ENCODE measurements around the gene NPEPL1.

Gene NPEPL1

DNA sequence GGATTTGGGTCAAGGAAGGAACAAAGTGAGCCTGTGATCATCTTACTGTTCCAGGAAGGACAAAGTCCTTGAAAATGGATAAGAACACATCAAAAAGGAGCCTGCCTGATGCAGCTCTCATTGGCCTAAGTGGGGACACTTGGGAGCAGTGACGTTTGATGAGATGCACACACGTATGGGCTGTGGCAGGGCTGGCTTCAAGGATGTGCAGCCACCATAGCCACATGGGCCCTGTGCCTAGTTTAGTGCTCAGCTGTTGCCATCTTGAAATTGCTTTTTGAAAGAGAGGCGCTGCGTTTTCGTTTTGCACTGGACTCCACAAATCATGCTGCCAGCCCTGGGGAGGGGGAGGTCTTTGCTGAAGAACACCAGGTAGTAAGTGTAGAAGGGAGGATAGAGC, 6.6 kb upstream of the NPEPL1 start:
- no peak for DNase-seq

DNA sequence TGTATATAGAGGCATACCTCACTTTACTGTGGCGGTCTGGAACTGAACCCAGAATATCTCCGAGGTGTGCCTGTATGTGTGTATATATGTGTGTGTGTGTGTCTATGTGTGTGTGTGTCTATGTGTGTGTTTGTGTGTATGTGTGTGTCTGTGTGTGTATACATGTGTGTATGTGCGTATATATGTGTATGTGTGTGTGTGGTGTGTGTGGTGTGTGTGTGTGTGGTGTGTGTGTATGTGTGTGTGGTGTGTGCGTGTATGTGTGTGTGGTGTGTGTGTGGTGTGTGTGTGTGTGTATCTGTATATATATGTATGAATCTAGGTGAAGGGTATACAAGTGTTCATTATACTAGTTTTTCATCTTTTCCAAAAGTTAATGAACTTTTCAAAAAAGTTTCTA, 4.2 kb upstream of the NPEPL1 start:
- no peak for DNase-seq

- no peak for DNase-seq
These were observed 3.8 kb upstream of the NPEPL1 start for GRCh38 chr20:58688840-58689239.

GRCh38 chr20:58690396-58691135, 2.0 kb upstream of the NPEPL1 start:
- no peak for DNase-seq

DNA sequence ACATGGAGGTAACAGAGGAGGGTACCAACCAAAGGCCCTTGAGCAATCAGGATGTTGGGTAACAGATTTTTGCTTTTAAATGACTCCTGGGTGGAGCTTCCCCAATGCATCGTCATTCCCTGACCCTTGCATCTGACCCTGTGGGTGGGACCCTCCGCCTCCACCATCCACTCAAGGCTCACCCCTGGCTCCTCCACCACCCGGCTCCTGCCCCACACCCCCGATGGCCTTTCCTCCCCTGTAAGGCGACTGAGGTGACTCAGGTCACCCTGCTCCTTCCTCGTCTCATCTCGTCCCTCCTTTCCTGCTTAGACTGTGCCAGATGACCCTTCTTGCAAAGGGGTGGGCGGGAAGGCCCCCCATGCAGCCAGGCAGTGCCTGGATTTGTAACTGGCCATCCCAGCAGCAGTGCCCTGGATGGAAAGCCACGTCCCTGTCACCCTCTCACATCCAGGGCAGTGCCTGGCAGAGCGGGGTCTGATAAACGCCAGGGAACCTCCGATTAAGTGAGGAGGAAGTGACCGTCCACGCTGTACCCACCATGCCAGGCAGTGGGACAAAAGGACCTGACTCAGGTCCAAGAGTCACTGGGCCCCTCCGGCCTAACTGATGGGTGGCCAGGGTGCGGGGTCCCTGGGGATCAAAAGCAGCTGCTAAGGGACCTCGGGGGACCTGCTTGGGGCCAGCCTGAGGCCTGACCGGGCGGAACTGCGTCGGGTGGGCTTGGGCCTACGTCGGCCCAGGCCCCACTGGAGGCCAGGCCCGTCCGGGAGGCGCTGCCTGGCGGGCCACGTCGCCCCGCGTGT, 624 bp upstream of the NPEPL1 start:
- DNase-seq: peak in 4 of 14 donors; percentile 7 to 46 (median 36)

DNA sequence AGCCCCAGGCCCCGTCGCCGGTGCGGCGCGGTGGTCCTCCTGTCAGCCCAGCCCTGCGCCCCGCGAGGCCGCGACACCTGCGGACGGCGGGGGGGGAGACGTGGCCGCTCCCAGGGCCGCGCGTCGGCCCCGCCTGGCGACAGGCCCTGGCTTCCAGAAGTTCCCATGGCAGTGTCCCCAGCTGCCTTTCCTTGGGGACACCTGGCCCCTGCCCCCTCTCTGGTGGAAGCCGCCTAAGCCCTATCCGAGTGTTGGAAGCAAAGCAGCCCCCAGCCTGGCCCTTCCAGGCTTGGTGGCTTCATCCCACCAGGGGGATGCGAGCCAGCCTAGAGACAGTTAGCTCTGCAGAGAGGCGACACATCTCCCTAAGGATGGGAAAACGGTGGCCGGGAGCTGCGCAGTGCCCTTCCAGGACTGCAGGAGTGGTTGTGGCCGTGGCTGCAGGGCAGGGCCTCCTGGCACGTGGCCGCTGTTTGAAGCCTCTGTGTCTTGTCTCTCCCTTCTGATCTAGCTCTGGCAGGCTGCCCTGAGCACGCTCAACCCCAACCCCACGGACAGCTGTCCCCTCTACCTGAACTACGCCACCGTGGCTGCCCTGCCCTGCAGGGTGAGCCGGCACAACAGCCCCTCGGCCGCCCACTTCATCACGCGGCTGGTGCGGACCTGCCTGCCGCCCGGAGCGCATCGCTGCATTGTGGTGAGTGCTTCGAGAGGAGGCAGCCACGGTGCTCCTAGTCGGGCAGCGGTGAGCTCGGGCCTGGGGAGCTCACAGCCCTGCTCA, 816 bp downstream of the NPEPL1 start:
- peak in 2 of 14 donors; percentile 29 to 30 for DNase-seq

- no peak for DNase-seq
These were observed 1.9 kb downstream of the NPEPL1 start for GRCh38 chr20:58694241-58695083.

- DNase-seq: no peak
These were observed 2.6 kb downstream of the NPEPL1 start for GRCh38 chr20:58695084-58695722.

DNA sequence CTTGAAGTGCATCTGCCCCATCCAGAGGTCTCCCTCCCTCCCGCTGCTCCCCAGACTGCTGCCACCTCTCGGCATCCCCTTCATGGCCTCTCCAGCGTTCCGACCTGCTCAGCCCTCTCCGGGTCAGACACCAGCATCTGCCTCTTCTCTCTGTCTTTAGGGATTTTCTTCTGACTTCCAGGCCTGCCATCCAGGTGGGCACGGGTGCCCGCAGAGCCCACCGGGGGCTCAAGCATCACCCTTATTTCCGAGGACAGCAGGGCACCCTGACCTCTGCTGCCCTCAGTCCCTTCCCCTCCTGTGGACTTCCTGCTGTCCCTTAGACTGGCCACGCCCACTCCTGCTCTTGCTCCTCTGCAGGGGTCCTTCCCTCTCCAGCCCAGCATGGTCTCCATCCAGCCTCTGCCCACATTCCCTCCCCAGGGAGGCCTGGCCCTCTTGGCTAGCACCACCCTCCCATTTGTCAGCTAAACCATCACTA, 3.3 kb downstream of the NPEPL1 start:
- no peak for DNase-seq

DNA sequence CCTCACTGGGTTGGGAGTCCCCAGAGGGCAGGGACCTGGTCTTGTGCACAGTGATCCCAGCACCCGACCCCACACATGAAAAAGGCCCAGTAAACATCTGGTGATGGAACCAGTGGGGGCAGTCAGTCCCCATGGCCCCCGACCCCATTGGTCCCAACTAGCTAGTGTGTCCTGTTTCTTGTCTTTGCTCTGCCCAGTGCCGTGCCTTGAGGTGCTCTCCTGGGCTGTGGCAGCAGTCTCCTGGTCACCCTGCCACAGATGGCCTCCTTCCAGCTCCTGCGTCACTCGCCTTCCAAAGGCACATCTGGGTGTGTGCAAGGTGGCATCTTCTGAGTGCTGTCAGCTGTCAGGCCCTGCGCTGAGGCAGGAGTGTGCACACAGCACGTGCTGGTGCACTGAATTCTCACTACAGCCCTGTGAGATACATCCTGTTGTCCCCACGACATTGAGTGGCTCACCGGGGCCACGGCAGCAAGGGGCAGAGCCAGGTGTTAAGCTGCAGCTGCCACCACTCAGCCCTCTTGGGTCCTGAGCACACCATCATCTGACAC, 3.9 kb downstream of the NPEPL1 start:
- no peak for DNase-seq

DNA sequence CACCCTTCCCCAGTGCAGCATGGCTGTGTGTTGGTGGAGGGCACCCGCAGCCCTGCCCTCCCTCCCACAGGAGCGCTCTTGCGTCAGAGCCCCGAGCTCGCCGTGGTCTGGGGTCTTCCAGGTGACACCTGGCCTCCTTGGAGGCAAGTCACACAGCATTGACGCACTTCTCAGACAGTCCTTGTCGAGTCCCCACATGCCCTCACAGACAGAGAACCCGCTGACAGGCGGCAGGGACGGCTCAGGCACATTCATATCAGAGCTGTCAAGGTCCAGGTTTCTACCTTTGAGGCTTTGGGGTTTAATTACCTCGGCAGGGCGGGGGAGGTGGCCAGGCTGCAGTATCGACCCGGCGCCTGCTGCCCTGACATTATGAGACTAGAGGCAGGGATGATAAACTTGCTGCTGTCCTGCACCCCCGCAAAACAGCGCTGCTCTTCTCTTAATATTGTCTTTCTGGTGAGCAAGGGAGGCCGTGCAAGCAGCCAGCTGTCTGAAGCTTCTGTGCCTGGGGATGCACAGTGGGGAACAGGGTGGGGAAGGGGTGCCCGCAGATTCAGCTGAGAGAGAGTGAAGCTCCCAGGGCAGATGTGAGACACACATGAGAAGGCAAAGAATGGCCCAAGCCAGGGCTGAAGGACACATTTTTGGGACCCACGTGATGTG, 4.7 kb downstream of the NPEPL1 start:
- DNase-seq: no peak

DNA sequence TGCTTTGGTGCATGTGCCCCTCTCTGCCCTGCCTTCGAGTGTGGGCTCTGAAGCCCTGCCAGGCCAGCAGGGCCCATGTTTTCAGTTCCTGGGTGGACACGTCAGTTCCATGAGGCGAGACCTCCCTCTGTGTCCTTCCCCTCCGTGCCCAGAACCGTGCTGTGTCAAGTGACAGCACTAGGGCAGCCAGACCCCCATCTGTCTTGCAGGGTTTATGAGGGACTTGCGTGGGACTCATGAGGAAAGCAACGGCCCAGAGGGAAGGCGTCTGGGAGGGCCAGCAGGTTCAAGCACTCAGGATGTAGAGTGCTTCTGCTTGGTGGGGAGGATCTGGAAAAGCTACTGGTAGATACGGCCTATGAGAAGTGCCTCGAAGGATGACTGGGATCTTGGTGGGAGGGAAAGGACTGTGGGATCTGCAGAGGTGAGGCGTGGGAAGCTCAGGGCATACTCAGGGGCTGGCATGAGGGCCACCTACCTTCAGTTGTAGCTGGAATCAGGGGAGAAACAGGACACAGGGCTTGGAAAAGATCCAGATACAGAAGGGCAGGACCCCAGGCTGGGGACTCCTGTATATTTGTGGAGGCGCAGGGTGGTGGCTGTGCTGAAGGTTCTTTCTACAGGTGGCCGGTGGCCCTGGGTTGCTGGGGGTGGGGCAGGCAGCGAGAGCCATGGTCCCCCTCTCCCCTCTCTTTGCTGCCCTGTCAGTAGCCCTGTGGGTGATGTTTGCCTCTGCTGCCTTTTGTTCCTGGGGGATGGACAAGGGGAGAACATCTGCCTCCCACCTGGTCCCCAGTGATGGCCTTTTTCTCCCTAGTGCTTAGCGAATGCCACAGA, 5.5 kb downstream of the NPEPL1 start:
- DNase-seq: no peak

DNA sequence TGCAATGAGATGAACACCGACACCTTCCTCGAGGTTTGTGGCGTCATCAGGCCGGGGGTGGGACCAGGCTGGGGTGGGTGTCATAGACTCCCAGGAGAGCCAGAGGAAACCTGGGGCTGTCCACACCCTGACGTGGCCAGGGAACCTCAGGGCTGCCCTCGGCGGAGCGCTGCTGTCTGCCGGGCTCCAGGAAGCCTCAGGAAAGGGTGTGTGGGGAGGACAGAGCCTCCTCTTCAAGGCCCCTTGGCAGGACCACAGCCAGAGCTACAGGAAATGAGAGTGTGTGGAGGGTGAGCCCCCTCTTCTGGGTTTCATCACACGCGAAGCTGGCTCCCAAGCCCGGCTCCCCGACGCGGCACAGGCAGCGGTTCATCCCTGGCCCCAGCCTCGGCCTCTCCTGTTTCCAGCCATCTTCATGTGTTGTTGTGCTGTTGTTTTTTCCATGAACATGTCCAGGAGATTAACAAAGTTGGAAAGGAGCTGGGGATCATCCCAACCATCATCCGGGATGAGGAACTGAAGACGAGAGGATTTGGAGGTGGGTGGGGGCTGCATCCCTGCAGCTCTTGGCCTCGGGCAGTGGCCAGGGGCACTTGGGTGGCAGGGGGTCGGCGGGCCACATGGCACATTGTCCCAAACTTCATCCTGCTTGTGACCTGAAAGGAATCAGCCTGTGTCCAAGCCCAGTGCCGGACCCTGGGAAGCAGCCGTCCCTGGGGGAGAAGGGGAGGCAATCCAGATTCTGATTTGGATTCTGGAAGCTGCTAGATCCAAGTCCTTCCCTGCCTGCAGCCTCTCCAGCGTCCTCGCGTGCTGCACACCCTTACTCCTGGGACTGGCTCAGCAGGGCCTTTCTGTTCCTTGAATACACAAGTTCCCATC, 6.4 kb downstream of the NPEPL1 start:
- no peak for DNase-seq

GRCh38 chr20:58699623-58700107, 7.1 kb downstream of the NPEPL1 start:
- no peak for DNase-seq

DNA sequence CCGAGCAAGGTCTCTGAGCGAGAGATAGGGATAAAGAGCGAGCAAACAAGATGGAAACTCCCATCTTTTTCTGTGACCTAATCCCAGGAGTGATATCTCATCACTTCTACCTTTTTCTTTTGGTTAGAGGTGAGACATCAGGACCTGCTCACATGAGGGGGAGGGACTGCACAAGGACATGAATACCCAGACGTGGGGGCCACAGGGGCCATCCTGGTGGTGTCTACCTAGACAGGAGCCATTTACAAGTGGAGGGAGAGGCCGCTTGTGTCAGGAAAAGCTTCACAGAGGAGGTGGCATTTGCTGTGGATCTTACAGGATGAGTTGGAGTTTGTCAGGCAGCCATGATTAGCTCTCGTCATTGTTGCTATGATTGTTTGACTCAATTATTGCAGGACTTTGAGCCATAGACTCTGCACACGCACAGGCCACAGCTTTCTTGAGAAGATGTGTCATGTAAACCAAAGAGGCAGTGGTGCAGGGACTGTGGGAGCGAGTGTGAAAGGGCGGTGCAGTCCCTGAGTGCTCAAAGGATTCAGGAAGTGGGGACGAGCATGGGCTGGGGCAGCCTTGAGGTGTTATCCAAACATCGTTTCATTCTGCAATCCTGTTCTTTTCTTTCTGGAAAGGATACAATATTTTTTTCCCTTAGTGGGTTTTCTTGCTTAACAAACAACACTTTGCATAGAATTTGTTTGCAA, 7.7 kb downstream of the NPEPL1 start:
- DNase-seq: no peak

DNA sequence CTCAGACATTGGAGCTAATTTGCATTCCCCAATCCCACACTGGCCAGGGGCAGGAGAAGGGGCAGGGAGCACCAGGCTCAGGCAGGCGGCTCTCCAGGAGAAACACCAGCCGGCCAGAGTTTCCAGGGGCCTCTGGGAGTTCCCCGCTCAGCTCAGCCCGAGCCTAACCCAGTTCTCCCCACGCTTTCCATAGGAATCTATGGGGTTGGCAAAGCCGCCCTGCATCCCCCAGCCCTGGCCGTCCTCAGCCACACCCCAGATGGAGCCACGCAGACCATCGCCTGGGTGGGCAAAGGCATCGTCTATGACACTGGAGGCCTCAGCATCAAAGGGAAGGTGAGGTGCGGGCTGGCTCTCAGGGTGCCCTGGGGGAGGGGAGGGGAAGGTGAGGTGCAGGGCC, 8.2 kb downstream of the NPEPL1 start:
- no peak for DNase-seq

DNA sequence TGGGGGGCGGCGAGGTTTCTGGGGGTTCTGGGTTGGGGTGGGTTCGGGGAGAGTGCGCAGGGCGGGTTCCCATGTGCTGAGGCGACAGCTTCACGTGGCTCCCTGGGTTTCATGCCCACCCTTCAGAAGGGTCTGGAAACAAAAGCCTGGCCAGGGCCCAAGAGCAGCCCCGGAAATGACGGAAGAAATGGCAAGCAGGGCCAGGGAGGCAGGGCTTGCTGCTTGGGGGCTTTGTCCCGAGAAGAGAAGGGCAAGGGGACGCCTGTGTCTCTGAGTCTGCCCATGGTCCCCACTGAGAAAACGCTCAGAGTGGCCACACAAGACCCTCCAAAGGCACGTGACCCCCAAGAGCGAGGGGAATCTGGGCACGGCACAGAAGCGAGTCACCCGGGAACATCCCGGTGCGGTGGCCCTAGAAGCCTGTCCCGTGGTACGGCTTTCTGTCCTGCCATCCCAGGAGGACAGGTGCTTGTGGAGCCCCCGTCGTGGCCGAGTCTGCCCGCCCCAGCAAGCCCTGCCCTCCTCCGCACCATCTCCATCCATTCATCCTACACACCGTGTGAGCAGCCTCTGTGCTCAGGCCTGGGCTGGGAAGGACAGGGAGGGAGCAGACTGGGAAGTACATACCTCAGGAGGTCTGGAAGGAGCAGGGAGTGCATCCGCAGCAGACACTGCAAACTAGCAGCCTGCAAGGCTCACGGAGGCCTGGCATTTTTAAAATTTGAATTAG, 9.0 kb downstream of the NPEPL1 start:
- no peak for DNase-seq

All from C1 segment of cervical spinal cord (tissue), 14 donors.